Hematopoietic multipotent progenitor cell treated with erythropoietin and hydrocortisone succinate and interleukin-3 and kit ligand, for 8 days (in vitro differentiated cells): Measurements from ENCODE around the gene NIPAL1.

Source experiments
- DNase-seq: peaks from one replicate; pipeline ENCODE4 v3.0.0-alpha.2; 2015

The NIPAL1 gene

GRCh38 chr4:48028696-48029095 is 12.1 kb downstream of the NIPAL1 start:
- no peak for DNase-seq

GRCh38 chr4:48030470-48030869 is 13.9 kb downstream of the NIPAL1 start:
- no peak for DNase-seq

- DNase-seq: no peak
These were observed 15.4 kb downstream of the NIPAL1 start for GRCh38 chr4:48031802-48032525.

GRCh38 chr4:48032721-48033120 is 16.1 kb downstream of the NIPAL1 start:
- DNase-seq: no peak

GRCh38 chr4:48033412-48033811 is 16.8 kb downstream of the NIPAL1 start:
- no peak for DNase-seq

- peak; percentile 65 for DNase-seq
These were observed 17.3 kb downstream of the NIPAL1 start for GRCh38 chr4:48033825-48034413.

GRCh38 chr4:48035952-48036351 is 19.4 kb downstream of the NIPAL1 start:
- no peak for DNase-seq

- DNase-seq: no peak
These were observed 20.5 kb downstream of the NIPAL1 start for GRCh38 chr4:48037117-48037462.

- DNase-seq: no peak
These were observed 22.1 kb downstream of the NIPAL1 start for GRCh38 chr4:48038666-48039065.

GRCh38 chr4:48039561-48039960 is 23.0 kb downstream of the NIPAL1 start:
- DNase-seq: no peak

- DNase-seq: no peak
These were observed 25.1 kb downstream of the NIPAL1 start for GRCh38 chr4:48041535-48042137.

- no peak for DNase-seq
These were observed 26.4 kb downstream of the NIPAL1 start for GRCh38 chr4:48042979-48043461.

GRCh38 chr4:48043504-48043903 is 26.9 kb downstream of the NIPAL1 start:
- no peak for DNase-seq

GRCh38 chr4:48044298-48044697 is 27.7 kb downstream of the NIPAL1 start:
- DNase-seq: no peak

- no peak for DNase-seq
These were observed 29.5 kb downstream of the NIPAL1 start for GRCh38 chr4:48046059-48046458.

GRCh38 chr4:48047421-48047844 is 30.9 kb downstream of the NIPAL1 start:
- DNase-seq: peak; percentile 32

GRCh38 chr4:48047896-48048295 is 31.3 kb downstream of the NIPAL1 start:
- DNase-seq: no peak

GRCh38 chr4:48049483-48049882 is 32.9 kb downstream of the NIPAL1 start:
- DNase-seq: no peak

- DNase-seq: no peak
These were observed 34.5 kb downstream of the NIPAL1 start for GRCh38 chr4:48051078-48051477.

- no peak for DNase-seq
These were observed 42.3 kb downstream of the NIPAL1 start for GRCh38 chr4:48058617-48059530.

GRCh38 chr4:48064349-48064748 is 47.8 kb downstream of the NIPAL1 start:
- DNase-seq: no peak

GRCh38 chr4:48065587-48066052 is 49.0 kb downstream of the NIPAL1 start:
- DNase-seq: no peak

- no peak for DNase-seq
These were observed 51.0 kb downstream of the NIPAL1 start for GRCh38 chr4:48067536-48067935.
